Measurements from ENCODE around the gene KRT72. TPM values are rescaled to one million over a fixed set of nuclear protein-coding genes. Genes with fewer than 3 reads are reported as not detected.

KRT72 gene
- total RNA-seq, 1 donor from 2014 or later, result not detected

DNA sequence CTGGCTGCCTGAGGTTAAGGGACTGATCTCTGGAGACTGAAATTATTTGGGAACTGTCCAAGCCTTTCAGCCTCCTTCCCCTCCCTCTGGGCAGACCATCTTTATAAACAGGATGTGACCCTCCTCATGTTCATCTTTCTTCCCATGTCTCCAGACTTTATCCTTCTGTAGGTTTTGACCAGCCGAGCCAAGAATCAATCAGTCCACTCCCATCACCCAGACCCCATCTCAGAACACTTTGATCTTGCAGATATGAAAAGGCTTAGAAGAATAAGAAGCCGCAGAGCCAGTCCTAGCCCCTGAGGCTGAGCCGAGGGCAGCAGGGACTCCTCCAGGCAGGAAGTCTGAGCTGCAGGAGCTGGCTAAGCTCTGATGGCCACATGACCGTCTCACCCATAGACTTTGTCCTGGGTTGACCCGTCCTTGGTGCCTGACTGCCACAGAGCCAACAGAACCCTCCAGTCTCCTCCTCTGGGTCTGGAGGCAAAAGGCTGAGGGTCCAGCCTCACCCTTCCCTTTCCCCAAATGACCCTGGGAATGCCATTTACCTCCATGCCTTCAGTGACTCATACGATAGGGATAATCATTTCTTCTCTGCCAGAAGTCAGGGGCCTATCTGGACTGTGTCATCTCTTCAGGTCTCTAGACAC, 49.9 kb downstream of the KRT72 start:
- FAIRE-seq (no peak), DNase-seq (ENCODE audit: low spot score in 2 of 2) (no peak)

DNA sequence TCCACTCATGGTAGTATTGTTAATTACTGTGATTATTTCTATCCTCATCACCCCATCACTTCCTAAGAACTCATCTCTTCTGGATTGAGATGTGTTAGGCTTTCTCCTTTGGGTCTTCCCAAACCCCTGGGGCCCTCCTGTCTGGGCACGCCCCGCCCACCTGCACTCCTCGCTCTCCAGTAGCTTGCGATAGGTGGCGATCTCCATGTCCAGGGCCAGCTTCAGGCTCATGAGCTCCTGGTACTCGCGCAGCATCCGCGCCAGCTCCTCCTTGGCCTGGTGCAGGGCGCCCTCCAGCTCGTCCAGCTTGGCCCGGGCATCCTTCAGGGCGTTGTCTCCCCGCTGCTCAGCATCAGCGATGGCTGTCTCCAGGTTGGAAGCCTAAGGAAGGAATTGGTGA, 55.1 kb downstream of the KRT72 start:
- no peak for FAIRE-seq

DNA sequence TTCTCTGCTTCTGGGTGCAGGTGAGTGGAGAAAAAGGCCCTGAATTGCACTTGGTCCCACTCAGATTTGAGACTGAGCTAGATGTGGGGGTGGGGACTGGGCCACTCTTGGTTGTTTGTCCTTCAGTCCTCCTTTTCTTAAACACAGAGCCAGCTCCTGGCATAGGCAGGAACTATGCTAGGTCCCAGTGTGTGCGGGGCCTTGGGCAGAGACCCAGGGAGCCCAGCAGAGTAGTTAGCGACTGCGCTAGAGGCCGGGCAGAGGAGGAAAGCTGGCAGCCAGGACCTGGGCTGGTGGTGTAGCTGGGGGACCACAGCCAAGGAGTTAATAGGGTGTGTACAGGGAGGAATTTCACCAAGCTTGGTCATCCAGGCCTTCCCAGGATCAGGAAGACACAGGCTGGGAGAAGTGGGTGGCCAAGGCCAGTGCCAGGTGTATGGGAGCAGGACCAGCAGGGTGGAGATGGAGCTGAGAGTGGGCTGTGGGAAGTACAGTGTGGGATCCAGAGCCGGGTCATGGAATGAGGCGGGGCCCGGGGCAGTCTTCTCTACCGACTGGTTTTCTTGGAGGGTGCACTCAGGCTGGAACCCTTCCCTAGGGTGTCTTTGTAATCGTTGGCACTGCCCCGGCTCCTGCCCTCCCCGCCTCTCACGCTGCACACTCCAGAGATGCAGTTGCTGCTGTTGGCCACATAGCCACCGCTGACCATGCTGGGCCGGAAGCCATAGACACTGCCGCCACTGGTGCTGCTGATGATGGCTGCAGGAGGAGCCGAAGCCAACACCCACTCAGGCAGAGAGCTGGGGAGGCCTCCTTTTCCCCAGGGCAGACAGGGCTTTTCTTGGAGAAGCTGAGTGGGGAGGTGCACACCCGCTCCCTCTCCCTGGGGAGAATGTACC, 57.0 kb downstream of the KRT72 start:
- DNase-seq (ENCODE audit: low spot score in 2 of 2), result peak in 1 of 2 donors; percentile 56
- FAIRE-seq, result no peak

More for the DNA sequence above, 55.1 kb downstream of the KRT72 start:
- DNase-seq (ENCODE audit: low spot score in 2 of 2), result no peak

DNA sequence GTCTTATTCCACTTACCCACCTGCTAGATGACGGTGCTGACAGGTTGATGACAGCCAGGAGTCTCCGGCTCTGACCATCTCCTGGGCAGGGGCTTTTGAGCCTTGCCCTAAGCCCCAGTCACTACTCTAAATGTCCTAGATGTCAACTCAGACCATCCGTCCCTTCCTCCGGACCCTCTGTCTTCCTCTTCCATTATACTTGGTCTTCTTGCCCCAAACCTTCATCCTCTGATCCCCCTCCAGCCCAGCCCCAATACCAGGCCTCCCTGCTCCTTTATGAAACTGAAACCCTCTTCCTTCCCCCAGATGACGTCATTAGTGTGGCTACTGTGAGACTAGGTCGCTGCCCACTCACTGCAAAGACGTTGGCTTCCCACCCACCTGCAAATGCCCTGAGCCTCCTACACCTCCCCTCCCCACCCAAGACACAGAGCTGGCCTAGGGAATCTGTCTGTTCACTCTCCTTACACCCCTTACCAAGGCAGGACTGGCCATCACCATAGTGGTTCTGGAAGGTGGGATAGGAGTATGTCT, 58.4 kb downstream of the KRT72 start:
- DNase-seq (ENCODE audit: low spot score in 2 of 2) (no peak), FAIRE-seq (no peak)

DNA sequence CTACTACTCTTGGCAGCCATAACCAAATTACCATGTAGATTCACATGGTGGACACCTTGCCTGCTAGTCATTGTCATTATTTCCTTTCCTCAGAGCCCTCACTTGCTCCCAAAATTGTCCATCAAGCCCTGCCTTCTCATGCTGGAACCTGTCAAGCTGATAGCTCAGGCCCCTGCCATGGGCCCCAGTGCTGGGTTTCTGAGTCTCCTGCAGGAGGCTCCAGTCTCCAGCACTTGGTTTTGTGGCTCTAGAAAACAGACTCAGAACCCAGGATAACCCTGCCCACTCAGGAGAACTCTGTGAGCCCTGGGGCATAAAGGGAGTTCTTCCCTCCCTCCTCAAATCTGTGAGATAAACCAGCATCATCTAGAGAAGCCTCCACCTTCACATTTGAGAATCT, 59.1 kb downstream of the KRT72 start:
- no peak for DNase-seq (ENCODE audit: low spot score in 2 of 2)
- no peak for FAIRE-seq

DNA sequence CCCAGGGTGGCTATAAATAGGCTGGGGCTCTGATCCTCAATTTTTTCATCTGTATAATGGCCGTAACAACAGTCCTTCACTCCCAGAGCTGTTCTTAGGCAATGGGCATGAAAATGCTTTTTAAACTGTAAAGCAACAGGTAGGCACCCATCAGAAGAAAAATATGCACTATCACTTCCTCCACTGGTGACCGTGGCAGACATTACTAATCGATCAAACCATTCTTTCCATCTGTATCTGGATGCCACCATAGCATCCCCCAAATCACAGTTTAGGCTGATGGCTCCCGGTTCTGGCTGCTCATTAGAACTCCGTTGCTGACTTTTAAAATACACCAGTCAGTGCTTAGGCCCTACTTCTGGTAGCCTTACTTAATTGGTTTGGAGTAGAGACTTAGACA, 59.6 kb downstream of the KRT72 start:
- no peak for DNase-seq (ENCODE audit: low spot score in 2 of 2)
- no peak for FAIRE-seq

DNA sequence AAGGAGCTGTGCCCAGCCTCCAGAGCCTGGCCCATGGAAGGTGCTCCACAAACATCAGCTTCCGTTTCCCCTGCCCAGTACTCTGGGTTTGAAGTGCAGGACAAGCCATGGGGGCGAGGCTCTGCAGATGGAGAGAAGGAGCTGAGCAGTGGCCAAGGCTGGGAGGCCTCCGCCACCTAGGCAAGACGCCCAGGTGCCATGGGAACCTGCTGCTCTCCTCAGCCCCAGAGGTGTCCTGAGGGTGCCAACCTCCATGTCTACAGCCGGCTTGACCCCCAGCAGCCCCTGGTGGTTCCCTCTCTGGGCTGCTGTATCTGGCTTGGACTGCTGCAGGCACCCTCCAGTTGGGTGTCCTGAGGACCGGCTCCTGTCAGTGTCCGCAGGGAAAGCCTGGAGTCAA, 60.7 kb downstream of the KRT72 start:
- no peak for DNase-seq (ENCODE audit: low spot score in 2 of 2)
- FAIRE-seq, result no peak

DNA sequence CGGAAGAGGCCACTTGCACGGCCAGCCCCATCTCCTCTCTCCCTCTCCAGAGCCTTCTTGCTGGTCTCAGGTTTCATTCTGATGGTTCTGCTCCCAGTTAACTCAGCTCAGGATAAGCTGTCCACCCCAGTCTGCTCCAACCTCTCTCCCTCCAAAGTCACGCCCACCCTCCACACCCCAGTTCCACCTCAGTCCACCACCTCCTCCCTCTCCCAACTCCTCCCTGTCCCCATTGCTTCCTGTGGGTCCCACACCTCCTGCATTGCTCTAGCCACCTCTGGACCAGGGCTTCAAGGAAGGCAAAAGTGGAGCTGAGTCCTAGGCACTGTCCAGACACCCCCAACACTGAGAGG, 61.5 kb downstream of the KRT72 start:
- no peak for DNase-seq (ENCODE audit: low spot score in 2 of 2)
- FAIRE-seq, result no peak

DNA sequence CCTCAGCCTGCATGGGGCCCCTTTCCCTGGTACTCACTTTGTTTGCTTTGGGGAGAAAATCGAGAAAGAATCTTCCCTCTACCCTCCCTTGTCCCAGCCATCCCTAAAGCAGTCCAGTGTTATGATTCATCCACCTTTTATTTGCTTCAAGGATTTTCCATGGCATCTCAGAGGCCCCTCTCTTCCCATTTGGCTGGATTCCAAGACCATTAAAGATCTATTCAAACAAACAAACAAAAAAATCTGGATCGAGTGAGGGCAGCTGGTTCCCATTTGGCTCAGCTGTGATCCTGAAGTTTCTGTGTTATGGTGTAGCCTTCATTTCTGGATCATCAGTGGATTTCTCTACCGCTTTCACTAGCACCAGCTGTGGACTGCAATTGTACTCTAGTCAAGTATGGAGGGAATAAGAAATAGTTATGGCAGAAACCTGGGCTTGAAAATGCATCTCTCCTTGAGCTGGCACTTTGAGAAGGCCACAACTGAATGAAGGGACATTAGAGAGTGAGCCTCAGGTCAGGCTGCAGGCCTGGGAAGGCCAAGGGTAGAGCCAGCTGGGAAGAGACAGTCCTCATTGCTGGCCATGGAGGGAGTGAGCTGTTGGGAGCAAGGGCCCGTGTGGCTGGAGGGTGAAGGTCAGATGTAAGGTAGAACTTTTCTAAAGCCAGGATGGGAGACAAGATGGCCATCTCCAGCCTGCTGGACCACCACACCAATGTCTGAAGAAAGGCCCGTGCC, 62.0 kb downstream of the KRT72 start:
- FAIRE-seq (no peak), DNase-seq (ENCODE audit: low spot score in 2 of 2) (no peak)

DNA sequence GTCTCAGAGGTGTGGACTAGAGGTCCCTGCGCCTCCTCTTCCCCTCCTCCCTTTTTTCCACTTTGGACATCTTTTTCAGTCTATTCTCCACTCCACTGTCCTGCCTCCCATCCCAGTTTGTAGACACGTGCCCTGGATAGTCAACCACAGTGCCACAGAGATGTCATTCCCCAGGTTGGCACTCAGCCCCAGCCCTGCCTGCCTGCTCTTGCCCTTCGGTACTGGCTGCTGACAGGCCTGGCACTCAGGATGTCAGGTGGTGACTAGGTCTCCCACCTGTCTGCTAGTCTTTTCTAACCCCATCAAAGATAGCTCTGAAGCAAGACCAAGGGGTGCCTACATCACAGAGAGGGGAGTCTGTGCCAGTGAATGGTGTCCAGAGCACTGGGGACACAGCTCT, 64.2 kb downstream of the KRT72 start:
- no peak for DNase-seq (ENCODE audit: low spot score in 2 of 2)
- no peak for FAIRE-seq

Other genes starting within 250 kb of the KRT72 start
- gene KRT85, start 234.0 kb downstream of the KRT72 start, total RNA-seq, result not detected
- not detected for gene KRT84, start 215.8 kb downstream of the KRT72 start, total RNA-seq
- gene KRT82, start 195.1 kb downstream of the KRT72 start, total RNA-seq, result not detected
- gene KRT75, start 167.1 kb downstream of the KRT72 start, total RNA-seq, result not detected
- gene KRT6B, start 149.3 kb downstream of the KRT72 start, total RNA-seq, result not detected
- not detected for gene KRT6C, start 127.7 kb downstream of the KRT72 start, total RNA-seq
- gene KRT6A, start 108.2 kb downstream of the KRT72 start, total RNA-seq, result not detected
- gene KRT5, start 81.1 kb downstream of the KRT72 start, total RNA-seq, result not detected
- gene KRT71, start 48.3 kb downstream of the KRT72 start, total RNA-seq, result not detected
- gene KRT74, start 27.6 kb downstream of the KRT72 start, total RNA-seq, result not detected
- not detected for gene KRT73, start 17.1 kb upstream of the KRT72 start, total RNA-seq
- gene KRT2, start 50.7 kb upstream of the KRT72 start, total RNA-seq, result not detected
- gene KRT1, start 78.9 kb upstream of the KRT72 start, total RNA-seq, result 0.82 TPM
- gene KRT77, start 102.1 kb upstream of the KRT72 start, total RNA-seq, result not detected
- gene KRT76, start 175.9 kb upstream of the KRT72 start, total RNA-seq, result not detected
- gene KRT3, start 194.7 kb upstream of the KRT72 start, total RNA-seq, result not detected
- not detected for gene KRT4, start 212.7 kb upstream of the KRT72 start, total RNA-seq
- gene KRT79, start 232.8 kb upstream of the KRT72 start, total RNA-seq, result not detected
- gene KRT78, start 247.5 kb upstream of the KRT72 start, total RNA-seq, result not detected

Measured in frontal cortex (tissue), 4 donors.